Kidney epithelial cell (primary cell): ENCODE measurements around the gene SIPA1L3. TPM values are rescaled to one million over a fixed set of nuclear protein-coding genes. Genes with fewer than 3 reads are reported as not detected.

ENCODE experiments used
- DNase-seq: peaks from one replicate; pipeline ENCODE4 v3.0.0-alpha.2; 2010; ENCODE audit warnings: low read depth
- H3K27me3 ChIP-seq: 2 replicates; pipeline ENCODE4 v1.6.0; 2011; ENCODE audit warnings: low read length; ENCODE audit not compliant: control insufficient read depth, insufficient read depth
- H3K36me3 ChIP-seq: 2 replicates; pipeline ENCODE4 v1.5.1; 2011; ENCODE audit warnings: low read length; ENCODE audit not compliant: control insufficient read depth, insufficient read depth
- H3K4me3 ChIP-seq: 2 replicates; pipeline ENCODE4 v1.5.1; 2011; ENCODE audit warnings: low read depth, mild to moderate bottlenecking, control low read depth, low read length
- CTCF ChIP-seq: IDR thresholded peaks from 2 replicates; pipeline ENCODE4 v1.5.1; 2011; ENCODE audit warnings: mild to moderate bottlenecking, moderate library complexity, low read length, control low read depth, inconsistent platforms; ENCODE audit not compliant: insufficient read depth, poor library complexity, severe bottlenecking
- total RNA-seq: library from RNA; depleted of rRNA; stranded (reverse); fragments of >200 nt; gene quantifications from 2 replicates; pipeline ENCODE4 v1.2.3, GENCODE V29; 2015

Gene SIPA1L3
- total RNA-seq, 1 donor from 2014 or later: 40.4 TPM

DNA sequence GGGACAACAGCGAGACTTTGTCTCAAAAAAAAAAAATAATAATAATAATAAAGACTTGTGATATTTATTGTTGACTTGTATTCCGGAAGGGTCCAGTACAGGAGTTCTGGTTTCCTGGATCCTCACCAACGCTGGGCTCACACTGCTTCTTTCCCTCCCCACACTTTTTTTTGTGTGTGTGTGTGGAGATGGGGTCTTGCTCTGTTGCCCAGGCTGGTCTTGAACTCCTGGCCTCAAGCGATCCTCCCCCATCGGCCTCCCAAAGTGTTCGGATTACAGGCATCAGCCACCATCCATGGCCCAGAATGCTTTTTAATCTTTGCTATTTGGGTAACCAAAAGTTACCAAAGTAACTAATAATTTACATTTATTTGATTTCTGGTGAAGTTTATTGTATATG, 39.1 kb downstream of the SIPA1L3 start:
- Histone ChIP-seq H3K36me3 (no peaks in the 10 kb centered on the region), H3K4me3 (no peak overlapping the region), H3K27me3 (no peaks in the 10 kb centered on the region)
- no peak for TF ChIP-seq CTCF
- no peak for DNase-seq

- DNase-seq: no peak
- H3K36me3 ChIP-seq: no peaks in the 10 kb centered on the region
- TF ChIP-seq CTCF: no peak
- no peaks in the 10 kb centered on the region for H3K27me3 ChIP-seq
- H3K4me3 ChIP-seq: no peak overlapping the region
Observed at GRCh38 chr19:37947778-37948177, 40.8 kb downstream of the SIPA1L3 start.

DNA sequence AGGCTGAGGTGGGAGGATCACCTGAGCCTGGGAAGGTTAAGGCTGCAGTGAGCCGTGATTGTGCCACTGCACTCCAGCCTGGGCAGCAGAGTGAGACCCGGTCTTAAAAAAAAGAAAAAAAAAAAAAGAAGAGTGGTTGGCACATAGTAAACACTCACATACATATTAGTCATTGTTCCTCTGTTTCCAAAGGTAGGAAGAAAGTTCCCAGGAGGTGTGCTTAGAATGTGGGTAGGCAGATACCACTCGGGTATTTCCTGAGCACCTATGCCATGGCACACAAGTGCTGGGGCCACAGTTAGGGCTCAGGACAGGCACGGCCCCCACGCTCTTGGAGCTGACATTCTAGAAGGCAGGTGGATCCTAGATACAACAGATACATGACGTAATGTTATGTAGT, 41.4 kb downstream of the SIPA1L3 start:
- Histone ChIP-seq H3K4me3 (no peak overlapping the region), H3K36me3 (no peaks in the 10 kb centered on the region), H3K27me3 (no peaks in the 10 kb centered on the region)
- no peak for TF ChIP-seq CTCF
- no peak for DNase-seq

DNA sequence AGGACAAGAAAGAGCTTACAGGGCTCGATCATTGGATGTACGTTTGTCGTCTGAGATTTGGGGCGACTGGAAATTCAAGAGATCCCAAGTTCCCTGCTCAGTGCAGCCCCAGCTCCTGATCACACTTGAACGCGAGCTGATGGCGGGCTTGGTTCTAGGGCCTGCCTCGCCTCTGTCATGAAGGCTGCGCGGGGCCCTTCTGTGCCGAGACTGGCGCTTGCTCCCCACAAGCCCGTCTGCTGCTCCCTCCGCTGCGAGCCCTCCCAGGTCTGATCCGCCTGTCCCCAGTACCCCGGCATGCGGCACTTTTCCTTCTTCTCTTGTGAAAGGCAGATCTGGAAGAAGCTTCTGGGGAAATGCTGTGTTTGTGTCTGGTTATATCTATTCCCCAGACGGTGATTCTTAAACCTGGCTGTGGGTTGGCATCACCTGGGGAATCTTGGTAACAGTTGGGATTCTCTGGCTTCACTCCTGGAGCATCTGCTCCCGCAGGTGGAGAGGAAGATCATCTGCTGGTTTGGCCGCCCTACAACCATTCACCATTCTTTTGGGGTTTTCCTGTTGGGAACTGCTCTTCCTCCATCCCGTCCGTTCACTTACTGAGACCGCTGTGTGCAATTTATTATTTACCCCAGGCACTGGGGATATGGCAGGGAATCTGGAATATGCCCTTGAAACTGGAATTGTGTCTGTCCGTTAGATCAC, 43.6 kb downstream of the SIPA1L3 start:
- Histone ChIP-seq H3K4me3 (no peak overlapping the region), H3K36me3 (no peaks in the 10 kb centered on the region), H3K27me3 (no peaks in the 10 kb centered on the region)
- no peak for DNase-seq
- no peak for TF ChIP-seq CTCF

GRCh38 chr19:37951816-37952210, 44.8 kb downstream of the SIPA1L3 start:
- Histone ChIP-seq H3K4me3 (no peak overlapping the region), H3K27me3 (no peaks in the 10 kb centered on the region), H3K36me3 (no peaks in the 10 kb centered on the region)
- TF ChIP-seq CTCF: no peak
- DNase-seq: no peak
